CD4-positive, alpha-beta memory T cell (primary cell): ENCODE results near the gene ELMO1. TPM values are rescaled to one million over a fixed set of nuclear protein-coding genes. Genes with fewer than 3 reads are reported as not detected.

Source experiments
- CTCF ChIA-PET: fragments of 350-600 bp; sonication (Branson Sonifier 250); formaldehyde crosslinking; loops from one replicate; lab custom pipeline; 2021; ENCODE audit warnings: inconsistent platforms; ENCODE audit not compliant: partially characterized antibody; lab: Charles Lee
- POLR2A ChIA-PET: fragments of 350-600 bp; sonication (Branson Sonifier 250); formaldehyde crosslinking; loops from one replicate; lab custom pipeline; 2021; ENCODE audit not compliant: partially characterized antibody; lab: Charles Lee
- DNase-seq, 5 donors: peaks; one replicate each; pipeline versions ENCODE4 v3.0.0 to v3.0.0-alpha.2; 2020 to 2022; ENCODE audit warnings: mixed read lengths in 1 of 5
- H3K27ac ChIP-seq: one replicate; pipeline ENCODE4 v1.7.0; 2013; ENCODE audit warnings: low read depth, low read length
- H3K27me3 ChIP-seq: 2 replicates; pipeline ENCODE4 v1.7.0; 2013; ENCODE audit warnings: mild to moderate bottlenecking, low read length, moderate library complexity; ENCODE audit not compliant: insufficient read depth
- H3K36me3 ChIP-seq: 2 replicates; pipeline ENCODE4 v1.7.0; 2013; ENCODE audit warnings: mild to moderate bottlenecking, low read length, moderate library complexity; ENCODE audit not compliant: insufficient read depth
- H3K4me1 ChIP-seq: 2 replicates; pipeline ENCODE4 v1.7.0; 2013; ENCODE audit warnings: mild to moderate bottlenecking, low read length, moderate library complexity; ENCODE audit not compliant: insufficient read depth
- H3K4me3 ChIP-seq, 2 donors: one replicate each; pipeline ENCODE4 v1.7.0; 2013; ENCODE audit warnings: low read length in 2 of 2, mild to moderate bottlenecking in 1 of 2
- H3K9me3 ChIP-seq, 2 donors: one replicate each; pipeline ENCODE4 v1.7.0; 2013; ENCODE audit warnings: low read length in 2 of 2, control low read depth in 1 of 2; ENCODE audit not compliant: control insufficient read depth in 1 of 2
- H3K27ac Mint-ChIP-seq, 7 donors: one replicate each; pipeline ENCODE4 v1.8.0; 2020 to 2021; ENCODE audit warnings: mixed read lengths in 7 of 7, mild to moderate bottlenecking in 6 of 7, inconsistent platforms in 3 of 7, moderate library complexity in 3 of 7
- H3K27me3 Mint-ChIP-seq, 2 donors: one replicate each; pipeline ENCODE4 v1.8.0; 2020 to 2021; ENCODE audit warnings: mixed read lengths in 2 of 2
- H3K36me3 Mint-ChIP-seq, 2 donors: one replicate each; pipeline ENCODE4 v1.8.0; 2020 to 2021; ENCODE audit warnings: mixed read lengths in 2 of 2, inconsistent platforms in 1 of 2, mild to moderate bottlenecking in 1 of 2
- H3K4me1 Mint-ChIP-seq, 4 donors: one replicate each; pipeline ENCODE4 v1.8.0; 2020 to 2021; ENCODE audit warnings: mixed read lengths in 4 of 4, mild to moderate bottlenecking in 1 of 4
- H3K4me3 Mint-ChIP-seq, 8 donors: one replicate each; pipeline ENCODE4 v1.8.0; 2020 to 2021; ENCODE audit warnings: mixed read lengths in 8 of 8, mild to moderate bottlenecking in 7 of 8, moderate library complexity in 6 of 8, inconsistent platforms in 3 of 8
- H3K9me3 Mint-ChIP-seq, 8 donors: one replicate each; pipeline ENCODE4 v1.8.0; 2020 to 2021; ENCODE audit warnings: mixed read lengths in 8 of 8, mild to moderate bottlenecking in 5 of 8, inconsistent platforms in 3 of 8, moderate library complexity in 1 of 8
- intact Hi-C: fragments of 100-400 bp; cut with micrococcal nuclease; formaldehyde crosslinking; loops from one replicate; pipeline ENCODE4 v1.15.1; 2023
- microRNA-seq: library from miRNA; unstranded; fragments of <30 nt; microRNA quantifications from one replicate; pipeline ENCODE4 v1.2.0, GENCODE V29; 2021; ENCODE audit warnings: borderline replicate concordance, borderline number of aligned reads, borderline microRNAs expressed, mixed read lengths
- polyA plus RNA-seq, 2 donors: library from polyadenylated mRNA; unstranded; fragments of 300-500 nt; fragmentation: Illumina TruSeq; gene quantifications; one replicate each; pipeline ENCODE4 v1.2.3, GENCODE V29; 2021
- total RNA-seq, 2 experiments: library from RNA; stranded (reverse); gene quantifications; one replicate each; pipeline ENCODE4 v1.2.3, GENCODE V29; 2021

ELMO1 gene
- total and polyA plus RNA-seq, 4 experiments from 2014 or later: 45.1 to 131 (median 111) TPM

DNA sequence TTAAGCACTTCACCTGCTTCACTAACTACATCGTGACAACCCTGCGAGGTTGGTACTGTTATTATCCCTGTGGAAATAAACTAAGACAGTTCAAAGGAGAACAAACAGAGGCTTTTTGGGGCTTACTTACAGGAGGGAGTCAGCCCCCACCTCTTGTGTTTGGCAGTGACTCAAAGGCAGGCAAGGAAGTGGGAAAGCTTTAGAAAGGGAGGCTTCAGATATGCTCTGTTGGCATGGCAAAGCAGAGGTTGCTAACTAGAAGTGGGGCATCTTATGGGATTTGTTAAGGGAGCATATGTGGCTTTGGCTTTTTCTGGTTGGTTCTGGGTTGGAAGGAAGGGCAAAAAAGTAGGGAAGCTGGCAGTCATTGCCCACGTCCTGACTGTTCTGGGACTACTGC, 639.6 kb downstream of the ELMO1 start:
- Mint-ChIP-seq H3K9me3 (peaks cover 0 to 2% (median 0%) of the 10 kb centered on the region in 8 donors), H3K36me3 (peaks cover 0 to 10% of the 10 kb centered on the region in 2 donors), H3K4me3 (no peak overlapping the region), H3K4me1 (peaks cover 0 to 4% (median under 1%) of the 10 kb centered on the region in 4 donors), H3K27me3 (peaks cover 2 to 11% of the 10 kb centered on the region in 2 donors), H3K27ac (peak overlapping the region in 1 of 7 donors; percentile 34)
- intact Hi-C loops: no loop called here
- no peak for DNase-seq
- H3K4me1 ChIP-seq: no peaks in the 10 kb centered on the region
- H3K4me3 ChIP-seq: no peak overlapping the region
- no peaks in the 10 kb centered on the region for H3K27me3 ChIP-seq
- no peaks in the 10 kb centered on the region for H3K9me3 ChIP-seq
- ChIA-PET POLR2A (interaction anchor here (1.0 to 1.1 kb wide), 2 partner anchors 14 to 23 kb away, joined by 3 to 4 read pairs; no protein-coding TSS in a partner anchor), CTCF (no interaction called here)
- H3K27ac ChIP-seq: no peak overlapping the region
- H3K36me3 ChIP-seq: no peaks in the 10 kb centered on the region

DNA sequence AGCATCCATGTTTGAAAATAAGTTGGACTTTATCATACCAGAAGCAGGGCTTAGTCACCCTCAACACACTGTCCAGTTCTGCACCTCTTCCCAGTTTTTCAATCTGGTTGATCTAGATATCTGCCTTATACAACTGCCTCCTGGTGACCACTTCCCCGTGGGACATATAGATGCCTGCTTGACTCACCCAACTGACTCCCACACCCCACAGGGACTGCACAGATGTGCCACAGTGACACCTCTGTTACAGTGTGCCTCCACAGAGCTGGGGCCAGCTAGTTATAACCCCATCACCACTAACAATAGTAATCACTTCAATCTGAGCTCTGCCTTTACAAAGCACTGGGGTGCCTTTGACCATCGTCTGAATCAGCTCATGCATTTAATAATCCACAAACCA, 641.8 kb downstream of the ELMO1 start:
- Histone ChIP-seq H3K9me3 (no peaks in the 10 kb centered on the region), H3K27me3 (no peaks in the 10 kb centered on the region), H3K4me1 (no peaks in the 10 kb centered on the region), H3K4me3 (no peak overlapping the region), H3K27ac (no peak overlapping the region), H3K36me3 (no peaks in the 10 kb centered on the region)
- Mint-ChIP-seq H3K4me1 (peaks cover 0 to 2% (median under 1%) of the 10 kb centered on the region in 4 donors), H3K27ac (peak overlapping the region in 1 of 7 donors; percentile 32), H3K9me3 (peaks cover 0 to 2% (median 0%) of the 10 kb centered on the region in 8 donors), H3K27me3 (peaks cover 2 to 11% of the 10 kb centered on the region in 2 donors), H3K4me3 (no peak overlapping the region), H3K36me3 (peaks cover 0 to 10% of the 10 kb centered on the region in 2 donors)
- POLR2A ChIA-PET: no interaction called here
- no peak for DNase-seq
- CTCF ChIA-PET: interaction anchor here (1.1 to 1.2 kb wide), 2 partner anchors 19 to 21 kb away, joined by 3 read pairs; no protein-coding TSS in a partner anchor
- intact Hi-C loops: no loop called here

Small RNA genes lying within 50 kb of the gene (microRNA-seq; reads per million reads assigned to microRNA genes)
- not detected for gene MIR1200

Other genes starting within 250 kb of the ELMO1 start
- not detected for gene GPR141, start 234.9 kb upstream of the ELMO1 start, total RNA-seq
- not detected for gene GPR141, start 234.9 kb upstream of the ELMO1 start, polyA plus RNA-seq